Stomach (tissue), 4 donors: ENCODE results near the gene SFXN5.

Experiments
- EP300 ChIP-seq: sonication (generic); formaldehyde crosslinking; IDR thresholded peaks from one replicate; pipeline ENCODE4 v1.6.1; 2017; ENCODE audit warnings: antibody characterized with exemption
- POLR2A ChIP-seq, 4 donors: fragments of 450-650 bp; IDR thresholded peaks; one replicate each; pipeline ENCODE4 v1.6.1; 2016; ENCODE audit warnings: antibody characterized with exemption in 4 of 4, control low read depth in 2 of 4, mild to moderate bottlenecking in 1 of 4, moderate library complexity in 1 of 4
- POLR2AphosphoS5 ChIP-seq, 3 donors: sonication (generic); formaldehyde crosslinking; IDR thresholded peaks; one replicate each; pipeline ENCODE4 v1.6.1; 2016; ENCODE audit warnings: antibody characterized with exemption in 3 of 3
- TF ChIP-seq, protein P1 (sequence below), 7 experiments: fragments of 450-650 bp in 4 of 7; fragments of 200-600 bp in 3 of 7; sonication (generic) in 3 of 7; IDR thresholded peaks; one replicate each; pipeline ENCODE4 v1.5.1; 2016 to 2019; ENCODE audit warnings: antibody characterized with exemption in 7 of 7, control low read depth in 2 of 7, mild to moderate bottlenecking in 1 of 7

- TF ChIP-seq, protein P1, sequence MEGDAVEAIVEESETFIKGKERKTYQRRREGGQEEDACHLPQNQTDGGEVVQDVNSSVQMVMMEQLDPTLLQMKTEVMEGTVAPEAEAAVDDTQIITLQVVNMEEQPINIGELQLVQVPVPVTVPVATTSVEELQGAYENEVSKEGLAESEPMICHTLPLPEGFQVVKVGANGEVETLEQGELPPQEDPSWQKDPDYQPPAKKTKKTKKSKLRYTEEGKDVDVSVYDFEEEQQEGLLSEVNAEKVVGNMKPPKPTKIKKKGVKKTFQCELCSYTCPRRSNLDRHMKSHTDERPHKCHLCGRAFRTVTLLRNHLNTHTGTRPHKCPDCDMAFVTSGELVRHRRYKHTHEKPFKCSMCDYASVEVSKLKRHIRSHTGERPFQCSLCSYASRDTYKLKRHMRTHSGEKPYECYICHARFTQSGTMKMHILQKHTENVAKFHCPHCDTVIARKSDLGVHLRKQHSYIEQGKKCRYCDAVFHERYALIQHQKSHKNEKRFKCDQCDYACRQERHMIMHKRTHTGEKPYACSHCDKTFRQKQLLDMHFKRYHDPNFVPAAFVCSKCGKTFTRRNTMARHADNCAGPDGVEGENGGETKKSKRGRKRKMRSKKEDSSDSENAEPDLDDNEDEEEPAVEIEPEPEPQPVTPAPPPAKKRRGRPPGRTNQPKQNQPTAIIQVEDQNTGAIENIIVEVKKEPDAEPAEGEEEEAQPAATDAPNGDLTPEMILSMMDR (IDR thresholded peaks at IDR 0.05), result no peak
- no peak for TF ChIP-seq POLR2AphosphoS5 (IDR thresholded peaks at IDR 0.05)
- no peak for TF ChIP-seq POLR2A (IDR thresholded peaks at IDR 0.05)
- TF ChIP-seq EP300, result no peak
Observed at GRCh38 chr2:72920318-72921087, 151.0 kb downstream of the SFXN5 start.
